ENCODE measurements around the gene RNF224. TPM values are rescaled to one million over a fixed set of nuclear protein-coding genes. Genes with fewer than 3 reads are reported as not detected.

The RNF224 gene
- total and polyA plus RNA-seq, 7 experiments from 2014 or later: 0.12 TPM; not detected in 6

GRCh38 chr9:137267933-137268355 is 40.6 kb downstream of the RNF224 start:
- POLR2A ChIA-PET: no interaction called here
- no peak overlapping the region for H3K27ac ChIP-seq (ENCODE audit: low read depth, low read length)

GRCh38 chr9:137268538-137269201 is 41.4 kb downstream of the RNF224 start:
- Histone ChIP-seq H3K27me3 (ENCODE audit: control insufficient read depth in 2 of 2, insufficient read depth in 2 of 2, low read length in 2 of 2) (no peaks in the 10 kb centered on the region), H3K27ac (ENCODE audit: low read depth, low read length) (no peak overlapping the region), H3K9me3 (ENCODE audit: control insufficient read depth in 2 of 3, low read length in 3 of 3) (no peaks in the 10 kb centered on the region), H3K4me1 (ENCODE audit: control insufficient read depth in 2 of 2, insufficient read depth in 2 of 2, low read length in 2 of 2) (peaks cover 0 to 16% of the 10 kb centered on the region in 2 donors), H3K4me3 (ENCODE audit: low read length) (no peak overlapping the region), H3K36me3 (ENCODE audit: control insufficient read depth in 2 of 3, insufficient read depth in 3 of 3, low read length in 3 of 3) (peaks cover 0 to 72% (median 4%) of the 10 kb centered on the region in 3 experiments)
- intact Hi-C loops (cut with micrococcal nuclease): no loop called here
- H3K36me3 Mint-ChIP-seq: peaks cover 4 to 29% (median 6%) of the 10 kb centered on the region in 5 donors
- no peak for DNase-seq
- H3K27ac Mint-ChIP-seq: no peak overlapping the region
- H3K4me1 Mint-ChIP-seq: peaks cover 7 to 22% (median 14%) of the 10 kb centered on the region in 7 donors
- ChIA-PET POLR2A (no interaction called here), CTCF (no interaction called here)
- H3K27me3 Mint-ChIP-seq: no peaks in the 10 kb centered on the region
- no peak overlapping the region for H3K4me3 Mint-ChIP-seq
- no peaks in the 10 kb centered on the region for H3K9me3 Mint-ChIP-seq
- no peak for ATAC-seq

More at GRCh38 chr9:137267933-137268355, 40.6 kb downstream of the RNF224 start:
- Mint-ChIP-seq H3K27ac (peak overlapping the region in 1 of 9 donors; percentile 48), H3K36me3 (peaks cover 4 to 29% (median 9%) of the 10 kb centered on the region in 5 donors), H3K4me1 (peaks cover 7 to 22% (median 14%) of the 10 kb centered on the region in 7 donors), H3K4me3 (no peak overlapping the region), H3K27me3 (no peaks in the 10 kb centered on the region), H3K9me3 (no peaks in the 10 kb centered on the region)
- Histone ChIP-seq H3K4me1 (ENCODE audit: control insufficient read depth in 2 of 2, insufficient read depth in 2 of 2, low read length in 2 of 2) (peaks cover 0 to 16% of the 10 kb centered on the region in 2 donors), H3K27me3 (ENCODE audit: control insufficient read depth in 2 of 2, insufficient read depth in 2 of 2, low read length in 2 of 2) (no peaks in the 10 kb centered on the region), H3K9me3 (ENCODE audit: control insufficient read depth in 2 of 3, low read length in 3 of 3) (no peaks in the 10 kb centered on the region), H3K4me3 (ENCODE audit: low read length) (no peak overlapping the region), H3K36me3 (ENCODE audit: control insufficient read depth in 2 of 3, insufficient read depth in 3 of 3, low read length in 3 of 3) (peaks cover 0 to 70% (median 4%) of the 10 kb centered on the region in 3 experiments)
- CTCF ChIA-PET: no interaction called here
- intact Hi-C loops (cut with micrococcal nuclease): no loop called here
- ATAC-seq (no peak), DNase-seq (no peak)

GRCh38 chr9:137269231-137269772 is 42.0 kb downstream of the RNF224 start:
- intact Hi-C loops (cut with micrococcal nuclease): no loop called here
- peaks cover 4 to 30% (median 5%) of the 10 kb centered on the region in 5 donors for H3K36me3 Mint-ChIP-seq
- peaks cover 0 to 66% (median 4%) of the 10 kb centered on the region in 3 experiments for H3K36me3 ChIP-seq (ENCODE audit: control insufficient read depth in 2 of 3, insufficient read depth in 3 of 3, low read length in 3 of 3)
- no peaks in the 10 kb centered on the region for H3K9me3 ChIP-seq (ENCODE audit: control insufficient read depth in 2 of 3, low read length in 3 of 3)
- no peaks in the 10 kb centered on the region for H3K27me3 Mint-ChIP-seq
- H3K4me3 Mint-ChIP-seq: no peak overlapping the region
- H3K9me3 Mint-ChIP-seq: no peaks in the 10 kb centered on the region
- peaks cover 7 to 22% (median 14%) of the 10 kb centered on the region in 7 donors for H3K4me1 Mint-ChIP-seq
- ATAC-seq (no peak), DNase-seq (no peak)
- no peaks in the 10 kb centered on the region for H3K27me3 ChIP-seq (ENCODE audit: control insufficient read depth in 2 of 2, insufficient read depth in 2 of 2, low read length in 2 of 2)
- ChIA-PET POLR2A (no interaction called here), CTCF (no interaction called here)
- no peak overlapping the region for H3K27ac Mint-ChIP-seq
- H3K4me1 ChIP-seq (ENCODE audit: control insufficient read depth in 2 of 2, insufficient read depth in 2 of 2, low read length in 2 of 2): peaks cover 0 to 16% of the 10 kb centered on the region in 2 donors
- no peak overlapping the region for H3K27ac ChIP-seq (ENCODE audit: low read depth, low read length)
- no peak overlapping the region for H3K4me3 ChIP-seq (ENCODE audit: low read length)

GRCh38 chr9:137270929-137271695 is 43.8 kb downstream of the RNF224 start:
- ATAC-seq (peak; percentile 67), DNase-seq (peak in 7 of 9 donors; percentile 39 to 67 (median 58))
- intact Hi-C loops (cut with micrococcal nuclease): loop anchor here in 1 of 2 donors (2.0 kb wide), 1 partner anchor 16 kb away; the partner anchor contains the start of gene NELFB
- Histone ChIP-seq H3K27me3 (ENCODE audit: control insufficient read depth in 2 of 2, insufficient read depth in 2 of 2, low read length in 2 of 2) (no peaks in the 10 kb centered on the region), H3K4me3 (ENCODE audit: low read length) (no peak overlapping the region), H3K36me3 (ENCODE audit: control insufficient read depth in 2 of 3, insufficient read depth in 3 of 3, low read length in 3 of 3) (peaks cover 0 to 53% (median 4%) of the 10 kb centered on the region in 3 experiments), H3K27ac (ENCODE audit: low read depth, low read length) (no peak overlapping the region), H3K9me3 (ENCODE audit: control insufficient read depth in 2 of 3, low read length in 3 of 3) (no peaks in the 10 kb centered on the region), H3K4me1 (ENCODE audit: control insufficient read depth in 2 of 2, insufficient read depth in 2 of 2, low read length in 2 of 2) (peaks cover 0 to 16% of the 10 kb centered on the region in 2 donors)
- peaks cover 14 to 27% (median 16%) of the 10 kb centered on the region in 7 donors for H3K4me1 Mint-ChIP-seq
- H3K36me3 Mint-ChIP-seq: peaks cover 4 to 28% (median 5%) of the 10 kb centered on the region in 5 donors
- H3K4me3 Mint-ChIP-seq: peak overlapping the region; percentile 30 to 78 (median 57)
- peak overlapping the region in 6 of 9 donors; percentile 19 to 82 (median 64) for H3K27ac Mint-ChIP-seq
- CTCF ChIA-PET: interaction anchor here (0.6 kb wide), 1 partner anchor 23 kb away, joined by 3 read pairs; no protein-coding TSS in a partner anchor
- POLR2A ChIA-PET: interaction anchor here (1.0 to 2.4 kb wide), 2 partner anchors 15 to 30 kb away, joined by 6 to 8 read pairs; partner anchors contain the start of gene TUBB4B
- H3K9me3 Mint-ChIP-seq: no peaks in the 10 kb centered on the region
- no peaks in the 10 kb centered on the region for H3K27me3 Mint-ChIP-seq

GRCh38 chr9:137271696-137272076 is 44.4 kb downstream of the RNF224 start:
- Mint-ChIP-seq H3K36me3 (peaks cover 4 to 28% (median 5%) of the 10 kb centered on the region in 5 donors), H3K27me3 (no peaks in the 10 kb centered on the region), H3K27ac (peak overlapping the region in 5 of 9 donors; percentile 19 to 82 (median 56)), H3K9me3 (no peaks in the 10 kb centered on the region), H3K4me1 (peaks cover 14 to 28% (median 19%) of the 10 kb centered on the region in 7 donors), H3K4me3 (peak overlapping the region; percentile 30 to 78 (median 57))
- peaks cover 0 to 16% of the 10 kb centered on the region in 2 donors for H3K4me1 ChIP-seq (ENCODE audit: control insufficient read depth in 2 of 2, insufficient read depth in 2 of 2, low read length in 2 of 2)
- no peak for ATAC-seq
- H3K27ac ChIP-seq (ENCODE audit: low read depth, low read length): no peak overlapping the region
- H3K4me3 ChIP-seq (ENCODE audit: low read length): no peak overlapping the region
- no peaks in the 10 kb centered on the region for H3K9me3 ChIP-seq (ENCODE audit: control insufficient read depth in 2 of 3, low read length in 3 of 3)
- DNase-seq: no peak
- peaks cover 0 to 48% (median 2%) of the 10 kb centered on the region in 3 experiments for H3K36me3 ChIP-seq (ENCODE audit: control insufficient read depth in 2 of 3, insufficient read depth in 3 of 3, low read length in 3 of 3)
- intact Hi-C loops (cut with micrococcal nuclease): loop anchor here in 1 of 2 donors (2.0 kb wide), 1 partner anchor 17 kb away; the partner anchor contains the start of gene NELFB
- ChIA-PET CTCF (interaction anchor here (0.6 kb wide), 1 partner anchor 23 kb away, joined by 3 read pairs; no protein-coding TSS in a partner anchor), POLR2A (interaction anchor here (1.0 to 2.4 kb wide), 3 partner anchors 8 to 31 kb away, joined by 5 to 8 read pairs (median 6); partner anchors contain the start of gene TUBB4B)
- H3K27me3 ChIP-seq (ENCODE audit: control insufficient read depth in 2 of 2, insufficient read depth in 2 of 2, low read length in 2 of 2): no peaks in the 10 kb centered on the region
